Stimulated activated CD4-positive, alpha-beta T cell treated with anti-CD3 and anti-CD28 coated beads, Interleukin-4, amount 100 ng/mL, for 24 hours (primary cell): Measurements from ENCODE around the gene ARSA.
A peak's percentile ranks its signal among the peaks of the same experiment; 100 is the strongest.
"Not testable (repeated sequence)": the region's sequence is repeated elsewhere in the genome, so short reads cannot be mapped to it uniquely, and the experiment has no call there.

ENCODE experiments used
- DNase-seq: peaks from one replicate; pipeline ENCODE4 v3.0.0-alpha.2; 2020

The ARSA gene

GRCh38 chr22:50654664-50655063 is 26.7 kb upstream of the ARSA start:
- not testable (repeated sequence) for DNase-seq

- DNase-seq, result no peak
Observed at GRCh38 chr22:50653256-50653655, 25.3 kb upstream of the ARSA start.

GRCh38 chr22:50643821-50644101 is 15.8 kb upstream of the ARSA start:
- DNase-seq, result not testable (repeated sequence)

- not testable (repeated sequence) for DNase-seq
Observed at GRCh38 chr22:50643021-50643820, 15.3 kb upstream of the ARSA start.

GRCh38 chr22:50641696-50642607 is 14.0 kb upstream of the ARSA start:
- no peak for DNase-seq

- DNase-seq, result no peak
Observed at GRCh38 chr22:50640857-50641647, 13.1 kb upstream of the ARSA start.

GRCh38 chr22:50640296-50640695 is 12.3 kb upstream of the ARSA start:
- DNase-seq, result not testable (repeated sequence)

GRCh38 chr22:50635591-50635990 is 7.6 kb upstream of the ARSA start:
- DNase-seq, result no peak

- no peak for DNase-seq
Observed at GRCh38 chr22:50633771-50634170, 5.8 kb upstream of the ARSA start.

- no peak for DNase-seq
Observed at GRCh38 chr22:50633086-50633485, 5.1 kb upstream of the ARSA start.

GRCh38 chr22:50630376-50630775 is 2.4 kb upstream of the ARSA start:
- DNase-seq, result no peak

GRCh38 chr22:50628543-50629134 is 687 bp upstream of the ARSA start:
- DNase-seq, result no peak

- no peak for DNase-seq
Observed at GRCh38 chr22:50626850-50627641, 906 bp downstream of the ARSA start.

- DNase-seq, result no peak
Observed at GRCh38 chr22:50626314-50626849, 1.6 kb downstream of the ARSA start.

GRCh38 chr22:50625568-50626313 is 2.2 kb downstream of the ARSA start:
- DNase-seq, result no peak

- DNase-seq, result no peak
Observed at GRCh38 chr22:50625131-50625567, 2.8 kb downstream of the ARSA start.

- no peak for DNase-seq
Observed at GRCh38 chr22:50624347-50625130, 3.4 kb downstream of the ARSA start.

- no peak for DNase-seq
Observed at GRCh38 chr22:50622723-50623327, 5.1 kb downstream of the ARSA start.

GRCh38 chr22:50621948-50622722 is 5.8 kb downstream of the ARSA start:
- DNase-seq, result peak; percentile 23
